Measurements from ENCODE around the gene NOS2.

DNA sequence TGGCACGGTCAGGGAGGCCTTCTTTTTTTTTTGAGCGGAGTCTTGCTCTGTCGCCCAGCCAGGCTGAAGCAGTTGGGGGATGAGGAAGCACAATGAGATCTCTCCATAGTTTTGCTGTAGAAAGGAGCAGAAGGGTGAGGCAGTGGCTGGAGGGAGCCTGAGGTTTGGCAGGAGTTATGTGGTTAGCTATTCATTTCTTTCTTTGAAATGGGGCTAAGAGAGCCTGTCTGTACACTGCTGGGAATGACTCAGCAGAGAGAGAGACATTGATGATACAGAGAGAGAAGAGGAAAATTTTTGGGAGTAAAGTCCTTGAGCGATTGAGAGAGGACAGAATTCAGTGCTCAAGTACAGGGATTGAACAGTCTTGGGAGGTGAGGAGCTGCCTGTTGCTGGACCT lies 22.1 kb downstream of the NOS2 start:
- TF ChIP-seq, protein P1, sequence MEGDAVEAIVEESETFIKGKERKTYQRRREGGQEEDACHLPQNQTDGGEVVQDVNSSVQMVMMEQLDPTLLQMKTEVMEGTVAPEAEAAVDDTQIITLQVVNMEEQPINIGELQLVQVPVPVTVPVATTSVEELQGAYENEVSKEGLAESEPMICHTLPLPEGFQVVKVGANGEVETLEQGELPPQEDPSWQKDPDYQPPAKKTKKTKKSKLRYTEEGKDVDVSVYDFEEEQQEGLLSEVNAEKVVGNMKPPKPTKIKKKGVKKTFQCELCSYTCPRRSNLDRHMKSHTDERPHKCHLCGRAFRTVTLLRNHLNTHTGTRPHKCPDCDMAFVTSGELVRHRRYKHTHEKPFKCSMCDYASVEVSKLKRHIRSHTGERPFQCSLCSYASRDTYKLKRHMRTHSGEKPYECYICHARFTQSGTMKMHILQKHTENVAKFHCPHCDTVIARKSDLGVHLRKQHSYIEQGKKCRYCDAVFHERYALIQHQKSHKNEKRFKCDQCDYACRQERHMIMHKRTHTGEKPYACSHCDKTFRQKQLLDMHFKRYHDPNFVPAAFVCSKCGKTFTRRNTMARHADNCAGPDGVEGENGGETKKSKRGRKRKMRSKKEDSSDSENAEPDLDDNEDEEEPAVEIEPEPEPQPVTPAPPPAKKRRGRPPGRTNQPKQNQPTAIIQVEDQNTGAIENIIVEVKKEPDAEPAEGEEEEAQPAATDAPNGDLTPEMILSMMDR (IDR thresholded peaks at IDR 0.05; ENCODE audit: insufficient read depth, low read length, poor library complexity, severe bottlenecking): no peak
- no peak for TF ChIP-seq EZH2phosphoT487 (conservative IDR thresholded peaks at IDR 0.05; ENCODE audit: low read length)

Measured in SU-DHL-6 (cell line).